HuH-7 (cell line): ENCODE measurements around the gene PNN.
A peak's percentile ranks its signal among the peaks of the same experiment; 100 is the strongest.

ENCODE experiments used
- DNase-seq: peaks from one replicate; pipeline ENCODE4 v3.0.0; 2011; ENCODE audit warnings: low spot score

PNN gene

GRCh38 chr14:39229601-39230110 lies 54.6 kb downstream of the PNN start:
- no peak for DNase-seq

DNA sequence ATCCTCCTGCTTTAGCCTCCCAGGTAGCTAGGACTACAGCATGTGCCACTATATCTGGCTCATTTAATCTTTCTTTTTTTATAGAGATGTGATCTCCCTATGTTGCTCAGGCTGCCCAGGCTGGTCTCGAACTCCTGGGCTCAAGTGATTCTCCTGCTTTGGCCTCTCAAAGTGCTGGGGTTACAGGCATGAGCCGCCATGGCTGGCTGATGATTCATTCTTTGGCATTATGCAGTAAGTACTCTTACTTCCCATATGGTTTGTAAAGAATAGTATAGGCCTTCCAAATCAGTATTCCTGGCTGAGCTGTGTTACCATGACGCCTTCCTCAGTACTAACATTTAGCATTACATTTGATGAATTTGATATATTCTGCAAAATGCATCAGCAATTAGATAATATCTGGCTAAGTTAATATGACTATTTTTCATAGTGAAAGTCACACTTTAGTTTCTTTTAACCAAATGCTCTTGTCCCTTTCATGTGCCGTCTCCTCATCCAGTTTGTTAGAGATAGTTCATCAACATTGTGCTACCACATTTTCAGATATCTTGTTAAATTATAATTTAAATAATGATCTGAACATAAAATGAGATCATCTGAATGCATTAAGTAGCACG lies 55.5 kb downstream of the PNN start:
- DNase-seq: no peak

GRCh38 chr14:39231751-39232553 lies 56.9 kb downstream of the PNN start:
- peak; percentile 16 for DNase-seq
